NCI-H446 treated with DMSO at 0.1 percent for 48 hours (cell line): ENCODE results near the gene GPX2.
A peak's percentile ranks its signal among the peaks of the same experiment; 100 is the strongest.

ENCODE experiments used
- DNase-seq: peaks from one replicate; lab custom pipeline; 2025; lab: John Stamatoyannopoulos, UW

GPX2 gene

GRCh38 chr14:64912261-64912660, 30.3 kb downstream of the GPX2 start:
- DNase-seq, result no peak

- DNase-seq, result no peak
Measured at GRCh38 chr14:64910847-64911495, 31.6 kb downstream of the GPX2 start.

- no peak for DNase-seq
Measured at GRCh38 chr14:64906022-64906421, 36.5 kb downstream of the GPX2 start.

- no peak for DNase-seq
Measured at GRCh38 chr14:64899958-64900357, 42.6 kb downstream of the GPX2 start.

- DNase-seq, result peak; percentile 16
Measured at GRCh38 chr14:64891839-64892375, 50.6 kb downstream of the GPX2 start.

GRCh38 chr14:64891173-64891838, 51.2 kb downstream of the GPX2 start:
- DNase-seq, result no peak

- no peak for DNase-seq
Measured at GRCh38 chr14:64889352-64889751, 53.2 kb downstream of the GPX2 start.
